Upper lobe of left lung (tissue), 4 donors: ENCODE results near the gene TPRA1.

Experiments
- EP300 ChIP-seq, 4 donors: sonication (generic); formaldehyde crosslinking; IDR thresholded peaks; one replicate each; pipeline ENCODE4 v1.5.1; 2017; ENCODE audit warnings: antibody characterized with exemption in 4 of 4, control low read depth in 2 of 4
- POLR2AphosphoS5 ChIP-seq, 2 donors: sonication (generic); formaldehyde crosslinking; IDR thresholded peaks; one replicate each; pipeline ENCODE4 v1.5.1; 2017; ENCODE audit warnings: antibody characterized with exemption in 2 of 2
- TF ChIP-seq, protein P1 (sequence below), 6 experiments: fragments of 450-650 bp in 4 of 6; fragments of 200-600 bp in 2 of 6; sonication (generic) in 2 of 6; IDR thresholded peaks; one replicate each; pipeline ENCODE4 v1.5.1; 2016 to 2019; ENCODE audit warnings: antibody characterized with exemption in 6 of 6

DNA sequence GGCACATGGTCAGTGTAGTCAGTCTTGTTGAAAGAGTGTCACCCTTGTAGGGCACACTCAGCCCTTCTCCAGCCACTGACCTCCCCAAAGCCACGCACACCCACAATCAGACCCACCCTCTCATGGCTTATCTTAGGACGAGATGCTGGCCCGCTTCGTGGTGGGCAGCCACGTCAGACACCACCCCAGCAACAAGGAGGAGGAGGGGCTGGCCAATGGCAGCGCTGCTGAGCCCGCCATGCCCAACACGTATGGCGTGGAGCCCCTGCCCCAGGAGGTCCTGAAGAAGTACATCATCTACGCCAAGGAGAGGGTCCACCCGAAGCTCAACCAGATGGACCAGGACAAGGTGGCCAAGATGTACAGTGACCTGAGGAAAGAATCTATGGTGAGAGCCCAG, 28.4 kb upstream of the TPRA1 start:
- TF ChIP-seq, protein P1, sequence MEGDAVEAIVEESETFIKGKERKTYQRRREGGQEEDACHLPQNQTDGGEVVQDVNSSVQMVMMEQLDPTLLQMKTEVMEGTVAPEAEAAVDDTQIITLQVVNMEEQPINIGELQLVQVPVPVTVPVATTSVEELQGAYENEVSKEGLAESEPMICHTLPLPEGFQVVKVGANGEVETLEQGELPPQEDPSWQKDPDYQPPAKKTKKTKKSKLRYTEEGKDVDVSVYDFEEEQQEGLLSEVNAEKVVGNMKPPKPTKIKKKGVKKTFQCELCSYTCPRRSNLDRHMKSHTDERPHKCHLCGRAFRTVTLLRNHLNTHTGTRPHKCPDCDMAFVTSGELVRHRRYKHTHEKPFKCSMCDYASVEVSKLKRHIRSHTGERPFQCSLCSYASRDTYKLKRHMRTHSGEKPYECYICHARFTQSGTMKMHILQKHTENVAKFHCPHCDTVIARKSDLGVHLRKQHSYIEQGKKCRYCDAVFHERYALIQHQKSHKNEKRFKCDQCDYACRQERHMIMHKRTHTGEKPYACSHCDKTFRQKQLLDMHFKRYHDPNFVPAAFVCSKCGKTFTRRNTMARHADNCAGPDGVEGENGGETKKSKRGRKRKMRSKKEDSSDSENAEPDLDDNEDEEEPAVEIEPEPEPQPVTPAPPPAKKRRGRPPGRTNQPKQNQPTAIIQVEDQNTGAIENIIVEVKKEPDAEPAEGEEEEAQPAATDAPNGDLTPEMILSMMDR (IDR thresholded peaks at IDR 0.05): no peak
- no peak for TF ChIP-seq EP300 (IDR thresholded peaks at IDR 0.05)
- no peak for TF ChIP-seq POLR2AphosphoS5 (IDR thresholded peaks at IDR 0.05)
